ENCODE measurements around the gene CHRD.

The CHRD gene

GRCh38 chr3:184347321-184348056 lies 32.4 kb upstream of the CHRD start:
- no peak for DNase-seq

GRCh38 chr3:184348057-184348382 lies 31.8 kb upstream of the CHRD start:
- no peak for DNase-seq

- DNase-seq: no peak
Observed at GRCh38 chr3:184349563-184350470, 30.0 kb upstream of the CHRD start.

DNA sequence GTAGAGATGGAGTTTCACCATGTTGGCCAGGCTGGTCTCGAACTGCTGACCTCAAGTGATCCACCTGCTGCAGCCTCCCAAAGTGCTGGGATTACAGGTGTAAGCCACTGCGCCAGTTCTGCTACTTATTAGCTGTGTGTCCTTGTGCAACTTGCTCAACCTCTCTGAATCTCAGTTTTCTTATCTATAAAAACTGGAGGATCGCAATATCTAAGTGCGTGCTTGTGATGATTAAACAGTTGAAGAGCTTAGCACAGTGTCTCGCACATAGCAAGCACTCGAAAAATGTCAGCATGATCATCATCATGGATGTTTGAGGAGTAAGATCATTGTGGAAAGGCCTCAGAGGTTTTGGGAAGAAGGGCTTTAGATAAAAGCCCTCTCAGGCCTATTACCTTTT lies 29.2 kb upstream of the CHRD start:
- DNase-seq: no peak

GRCh38 chr3:184351511-184352148 lies 28.2 kb upstream of the CHRD start:
- no peak for DNase-seq

DNA sequence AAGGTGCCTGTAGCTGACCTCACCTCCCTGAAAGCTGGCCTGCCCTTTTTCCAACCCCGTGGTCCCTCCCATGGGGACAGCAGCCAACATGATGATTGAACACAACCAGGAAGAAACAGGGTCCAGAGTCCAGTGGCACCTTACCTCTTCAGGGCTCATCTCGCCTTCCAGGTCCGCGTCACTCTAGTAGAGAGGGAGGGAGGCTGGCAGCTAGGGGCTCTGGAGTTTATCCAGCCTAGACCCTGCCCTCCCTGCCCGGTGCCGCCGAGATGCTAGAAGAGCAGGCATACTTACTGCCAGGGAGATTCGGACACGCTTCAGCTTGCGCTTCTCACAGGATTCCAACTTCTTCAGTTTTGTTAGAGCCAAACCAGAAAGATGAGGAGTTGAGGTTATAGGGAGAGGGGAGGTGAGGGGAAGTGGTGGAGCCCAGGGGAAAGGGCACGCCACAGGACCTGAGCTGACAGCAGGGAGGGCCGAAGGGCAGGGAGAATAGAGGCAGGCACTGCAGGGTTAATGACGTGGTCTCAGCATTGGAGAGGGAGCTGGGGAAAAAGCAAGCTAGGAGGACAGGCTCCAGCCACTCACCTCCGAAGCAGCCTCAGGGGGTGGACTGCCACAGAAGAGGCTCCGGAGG lies 27.6 kb upstream of the CHRD start:
- no peak for DNase-seq

DNA sequence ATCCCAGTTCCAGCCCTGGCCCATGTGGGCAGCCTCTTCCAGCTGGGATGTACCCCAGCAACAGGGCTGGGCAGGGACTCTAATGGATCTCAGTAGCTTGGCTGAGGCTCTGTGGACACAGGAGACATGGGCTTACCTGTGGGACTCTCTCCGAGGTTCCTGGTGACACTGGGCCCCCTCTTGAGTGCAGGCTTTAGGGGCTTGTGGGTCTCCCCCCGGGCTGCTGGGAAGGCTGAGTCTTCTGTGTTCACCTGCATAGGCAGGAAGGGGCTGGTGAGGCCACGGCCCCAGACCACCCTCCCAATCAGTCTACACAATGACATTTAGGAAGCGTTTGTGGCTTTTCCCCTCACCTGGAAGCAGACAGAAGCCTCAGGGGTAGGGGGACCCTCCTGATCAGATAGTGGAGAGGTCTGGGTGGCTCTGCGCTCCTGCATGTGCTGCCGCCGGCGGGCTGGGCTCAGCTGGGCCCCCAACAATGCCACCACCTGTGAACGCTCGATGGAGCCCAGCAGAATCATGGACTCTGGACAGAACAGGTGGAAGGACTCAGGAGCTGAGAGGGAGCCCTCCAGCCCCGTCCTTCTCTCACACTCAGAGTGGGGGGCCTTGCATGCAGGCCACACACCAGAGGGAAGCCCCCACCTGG lies 26.8 kb upstream of the CHRD start:
- no peak for DNase-seq

GRCh38 chr3:184353546-184353941 lies 26.3 kb upstream of the CHRD start:
- DNase-seq: no peak

GRCh38 chr3:184354121-184354728 lies 25.6 kb upstream of the CHRD start:
- peak; percentile 65 for DNase-seq

DNA sequence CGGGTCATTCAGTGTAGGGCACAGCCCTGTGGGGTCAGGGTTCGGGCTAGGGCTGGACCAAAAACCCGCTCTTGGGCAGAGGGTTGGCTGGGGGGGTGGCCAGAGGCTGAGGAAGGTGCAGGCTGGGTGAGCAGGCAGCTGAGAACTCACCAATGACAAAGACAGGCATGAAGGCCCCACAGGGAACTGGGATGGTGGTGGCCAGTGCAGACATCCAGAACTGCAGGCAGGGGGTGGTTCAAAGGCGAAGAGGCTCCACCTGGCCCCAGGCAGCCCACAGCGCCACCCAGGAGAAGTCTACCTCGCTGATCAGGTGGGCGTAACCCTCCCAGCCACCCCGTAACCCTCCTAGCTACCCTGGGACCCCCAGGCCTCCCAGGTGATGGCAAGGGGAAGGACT lies 25.1 kb upstream of the CHRD start:
- DNase-seq: no peak

GRCh38 chr3:184355261-184356040 lies 24.4 kb upstream of the CHRD start:
- no peak for DNase-seq

DNA sequence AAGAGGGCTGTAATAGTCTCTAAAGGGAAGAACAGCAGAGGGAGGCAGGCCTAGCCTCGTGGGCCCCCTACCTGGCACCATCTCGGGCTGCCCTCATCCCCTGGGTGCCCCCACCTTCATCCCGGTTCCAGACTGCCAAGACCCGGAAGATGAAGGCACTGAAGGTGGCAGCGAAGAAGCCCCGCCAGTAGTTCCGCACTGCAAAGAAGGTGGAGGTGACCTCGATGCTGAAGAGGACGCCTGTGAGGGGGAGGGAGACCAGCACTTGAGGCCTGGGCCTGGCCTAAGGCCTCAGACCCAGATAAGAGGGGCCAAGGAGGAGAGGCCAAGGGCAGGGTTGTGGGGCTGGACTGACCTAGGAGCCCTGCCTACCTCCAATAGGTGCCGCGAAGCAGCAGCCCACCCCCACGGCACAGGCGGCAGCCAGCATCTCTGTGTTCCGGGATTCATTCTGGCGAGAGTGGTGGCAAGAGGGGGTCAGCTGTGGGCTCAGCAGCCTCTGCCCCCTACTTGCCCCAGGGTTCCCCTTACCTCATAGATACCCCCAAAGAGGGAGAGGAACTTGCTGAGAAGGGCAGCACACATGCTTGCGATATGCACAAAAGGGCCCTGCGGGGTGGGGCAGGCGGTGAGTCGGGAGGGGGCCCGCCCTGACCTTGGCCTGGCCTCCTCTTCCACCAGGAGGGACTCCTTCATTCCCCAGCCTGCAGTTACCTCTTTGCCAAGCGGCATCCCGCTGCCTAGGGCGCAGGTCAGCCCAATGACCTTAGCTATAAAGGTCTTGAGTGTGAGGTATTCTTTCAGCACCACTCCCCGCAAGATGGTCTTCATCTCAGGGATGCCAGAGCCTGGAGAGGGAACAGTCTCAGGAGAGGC lies 22.4 kb upstream of the CHRD start:
- no peak for DNase-seq

GRCh38 chr3:184358124-184358767 lies 21.6 kb upstream of the CHRD start:
- DNase-seq: no peak

DNA sequence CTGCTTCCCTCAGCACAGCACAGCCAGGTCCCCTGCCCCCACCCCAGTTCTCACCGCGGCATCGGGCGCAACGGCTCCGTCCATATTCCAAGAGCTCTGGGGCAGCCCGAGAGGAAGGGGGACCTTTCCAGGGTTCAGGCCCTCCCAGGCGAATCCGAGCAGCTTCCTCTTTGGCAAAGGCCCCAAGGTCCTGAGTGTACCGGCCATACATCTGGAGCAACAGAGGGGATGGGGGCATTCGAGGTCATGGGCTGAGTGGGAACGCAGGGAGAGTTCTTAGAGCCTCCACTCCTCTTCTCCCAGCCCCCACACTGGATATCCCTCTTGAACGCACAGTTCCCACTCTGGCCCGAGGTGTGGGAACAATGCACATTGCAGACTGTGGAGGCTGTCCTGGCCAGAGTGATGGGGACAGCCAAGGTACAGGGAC lies 20.9 kb upstream of the CHRD start:
- no peak for DNase-seq

- DNase-seq: no peak
Observed at GRCh38 chr3:184359610-184360009, 20.2 kb upstream of the CHRD start.

DNA sequence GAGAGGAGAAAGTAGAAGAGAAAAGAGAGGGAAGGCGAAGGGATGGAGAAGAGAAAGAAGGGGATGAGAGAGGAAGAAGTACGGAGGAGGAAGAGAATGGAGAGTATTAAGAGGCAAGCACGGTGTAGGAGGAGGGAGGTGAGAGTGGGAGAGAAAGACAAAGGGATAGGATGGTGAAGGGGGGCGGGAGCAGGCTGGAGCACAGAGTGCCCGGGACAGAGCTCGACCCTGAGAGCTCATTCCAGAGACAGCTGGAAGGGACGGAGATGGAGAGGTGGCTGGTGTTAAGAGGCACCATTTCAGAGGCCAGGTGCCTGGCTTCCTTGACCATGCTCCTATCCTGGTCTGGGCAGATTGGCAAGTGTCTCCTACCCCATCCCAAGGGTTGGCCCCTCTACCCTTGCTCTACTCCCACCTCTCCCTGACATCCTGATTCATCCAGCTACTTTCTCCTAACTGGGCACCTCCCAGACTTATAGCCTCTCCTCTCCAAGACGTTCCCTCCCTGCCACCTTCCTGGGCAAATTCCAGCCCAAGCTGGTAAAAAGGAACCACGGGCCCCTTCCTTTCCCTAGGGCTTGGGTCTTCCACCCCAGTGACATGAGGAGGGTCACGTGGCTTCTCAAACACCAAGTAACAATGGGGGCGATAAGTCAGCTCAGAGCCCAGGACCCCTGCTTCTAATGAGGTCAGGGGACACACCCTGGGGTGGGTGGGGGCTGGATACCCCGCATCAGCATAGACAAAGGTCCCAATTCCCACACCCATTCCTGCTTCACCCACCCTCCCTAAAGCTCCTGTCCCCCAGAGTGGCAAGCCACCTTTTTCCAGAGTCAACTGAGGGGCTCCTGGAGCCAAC lies 19.6 kb upstream of the CHRD start:
- no peak for DNase-seq

DNA sequence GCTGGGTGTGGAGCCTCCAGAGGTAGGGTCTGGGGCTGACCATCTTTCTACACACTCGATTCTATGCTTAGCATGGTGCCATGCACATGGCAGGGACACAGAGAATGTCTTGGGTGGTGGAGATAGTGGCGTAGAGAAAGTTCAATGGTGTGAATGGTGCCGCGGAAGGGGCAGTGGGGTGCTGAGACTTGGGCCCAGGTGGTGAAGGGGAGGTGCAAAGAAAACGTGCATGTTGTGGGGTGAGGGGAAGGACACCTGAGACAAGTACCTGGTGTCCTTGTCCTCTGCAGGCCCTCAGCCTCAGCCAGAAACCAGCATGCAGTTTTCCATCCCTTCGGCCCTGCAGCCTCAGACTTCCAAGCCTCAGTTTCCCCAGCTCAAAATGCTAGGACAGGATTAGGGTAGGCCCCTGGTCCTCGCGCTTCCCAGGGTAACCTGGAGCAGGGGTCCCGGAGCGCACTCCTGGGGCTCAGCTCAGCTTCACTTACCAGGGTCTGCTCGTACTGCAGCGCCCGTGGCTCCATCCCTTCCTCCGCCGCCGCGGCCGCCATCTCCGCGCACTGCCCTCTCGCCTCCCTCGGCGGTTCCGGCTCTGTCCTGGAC lies 18.8 kb upstream of the CHRD start:
- DNase-seq: no peak

- peak; percentile 24 for DNase-seq
Observed at GRCh38 chr3:184361532-184361931, 18.3 kb upstream of the CHRD start, which contains the start of the genes CLCN2 and POLR2H. CLCN2 (minus strand) TSS chr3:184361605; CDS start chr3:184361479, 126 bp downstream. POLR2H (plus strand) TSS chr3:184361710; CDS start chr3:184363493, 1,783 bp downstream.
